GM12891 (cell line): ENCODE data around the gene PRLR.

Experiments used
- DNase-seq: peaks from one replicate; pipeline ENCODE4 v3.0.0; 2011; ENCODE audit warnings: low spot score; ENCODE audit not compliant: insufficient read length
- FAIRE-seq: peaks from 2 replicates; lab custom pipeline; 2011; peaks lifted over from hg19 to GRCh38; lab: Jason Lieb, UNC
- PAX5 ChIP-seq: IDR thresholded peaks from 2 replicates; pipeline ENCODE4 v1.6.1; 2011; ENCODE audit warnings: low read length, moderate library complexity, mild to moderate bottlenecking; ENCODE audit not compliant: insufficient read depth, severe bottlenecking
- POLR2A ChIP-seq: IDR thresholded peaks from 2 replicates; pipeline ENCODE4 v1.6.1; 2011; ENCODE audit warnings: low read depth, low read length, control low read depth
- POLR2AphosphoS5 ChIP-seq: IDR thresholded peaks from 2 replicates; pipeline ENCODE4 v1.6.1; 2011; ENCODE audit warnings: low read depth, low read length, control low read depth
- POU2F2 ChIP-seq: IDR thresholded peaks from 2 replicates; pipeline ENCODE4 v1.6.1; 2011; ENCODE audit warnings: low read depth, mild to moderate bottlenecking, control low read depth, low read length, moderate library complexity
- SPI1 ChIP-seq: IDR thresholded peaks from 2 replicates; pipeline ENCODE4 v1.6.1; 2011; ENCODE audit warnings: low read depth, low read length, control low read depth
- TAF1 ChIP-seq: IDR thresholded peaks from 2 replicates; pipeline ENCODE4 v1.6.1; 2011; ENCODE audit warnings: low read depth, low read length, control low read depth

Gene PRLR

GRCh38 chr5:35133186-35133585 is 97.1 kb downstream of the PRLR start:
- TF ChIP-seq TAF1: no peak
- no peak for TF ChIP-seq POU2F2
- no peak for FAIRE-seq
- no peak for DNase-seq

DNA sequence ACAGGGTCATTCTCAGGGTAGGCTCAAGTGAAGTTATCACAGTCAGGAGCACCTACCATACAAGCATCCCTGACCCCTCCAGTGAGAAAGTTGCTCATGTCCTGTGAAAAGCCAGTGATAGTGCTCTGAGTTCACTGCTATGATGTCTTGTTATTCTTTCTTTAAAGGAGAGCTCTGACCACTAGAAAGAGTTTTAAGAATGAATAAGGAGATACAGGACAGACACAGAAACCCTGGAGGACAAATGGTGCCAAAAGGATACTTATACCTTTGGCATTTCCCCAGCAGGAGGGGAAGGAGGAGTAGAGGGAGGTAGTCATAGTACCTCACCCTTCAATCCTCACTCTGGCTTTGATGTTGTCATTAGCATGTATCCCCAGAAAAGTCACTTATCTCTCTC is 98.6 kb downstream of the PRLR start:
- FAIRE-seq (no peak), DNase-seq (no peak)
- TF ChIP-seq TAF1: no peak
- TF ChIP-seq PAX5: no peak
- TF ChIP-seq POLR2A: no peak
- TF ChIP-seq POU2F2: no peak
- no peak for TF ChIP-seq POLR2AphosphoS5
- no peak for TF ChIP-seq SPI1

GRCh38 chr5:35129921-35130485 is 100.3 kb downstream of the PRLR start:
- TF ChIP-seq POU2F2: no peak
- TF ChIP-seq POLR2A: no peak
- no peak for TF ChIP-seq POLR2AphosphoS5
- no peak for TF ChIP-seq TAF1
- TF ChIP-seq PAX5: no peak
- no peak for TF ChIP-seq SPI1
- DNase-seq: no peak

DNA sequence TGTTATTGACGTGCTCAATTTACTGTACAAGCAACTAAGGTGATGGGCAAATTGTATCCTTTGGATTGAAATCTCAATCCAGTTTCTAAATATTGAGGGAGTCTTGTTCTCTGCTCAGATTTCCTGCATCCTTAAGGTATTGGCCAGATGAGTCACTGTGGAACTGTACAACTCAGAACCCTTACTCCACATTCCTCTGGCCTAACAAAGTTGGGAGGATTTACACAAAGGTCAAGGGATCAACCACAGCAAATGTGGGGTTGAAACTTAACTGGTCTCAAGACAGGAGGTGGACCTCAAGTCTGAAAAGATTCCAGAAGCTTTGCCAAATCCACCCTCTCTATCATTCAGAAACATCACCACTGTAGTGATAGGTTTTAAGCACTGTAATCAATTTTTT is 101.0 kb downstream of the PRLR start:
- FAIRE-seq: no peak
- TF ChIP-seq TAF1: no peak
- TF ChIP-seq POU2F2: no peak
- no peak for TF ChIP-seq POLR2A
- TF ChIP-seq POLR2AphosphoS5: no peak
- no peak for TF ChIP-seq PAX5
- no peak for TF ChIP-seq SPI1
- no peak for DNase-seq

More at GRCh38 chr5:35129921-35130485, 100.3 kb downstream of the PRLR start:
- FAIRE-seq: no peak

GRCh38 chr5:35127006-35127405 is 103.3 kb downstream of the PRLR start:
- FAIRE-seq: no peak
- no peak for TF ChIP-seq POLR2A
- TF ChIP-seq POU2F2: no peak
- TF ChIP-seq PAX5: no peak
- no peak for TF ChIP-seq SPI1
- no peak for TF ChIP-seq TAF1
- no peak for TF ChIP-seq POLR2AphosphoS5
- DNase-seq: no peak

GRCh38 chr5:35125746-35126145 is 104.5 kb downstream of the PRLR start:
- TF ChIP-seq TAF1: no peak
- no peak for TF ChIP-seq SPI1
- TF ChIP-seq POLR2AphosphoS5: no peak
- TF ChIP-seq PAX5: no peak
- no peak for TF ChIP-seq POU2F2
- TF ChIP-seq POLR2A: no peak
- FAIRE-seq (no peak), DNase-seq (no peak)

DNA sequence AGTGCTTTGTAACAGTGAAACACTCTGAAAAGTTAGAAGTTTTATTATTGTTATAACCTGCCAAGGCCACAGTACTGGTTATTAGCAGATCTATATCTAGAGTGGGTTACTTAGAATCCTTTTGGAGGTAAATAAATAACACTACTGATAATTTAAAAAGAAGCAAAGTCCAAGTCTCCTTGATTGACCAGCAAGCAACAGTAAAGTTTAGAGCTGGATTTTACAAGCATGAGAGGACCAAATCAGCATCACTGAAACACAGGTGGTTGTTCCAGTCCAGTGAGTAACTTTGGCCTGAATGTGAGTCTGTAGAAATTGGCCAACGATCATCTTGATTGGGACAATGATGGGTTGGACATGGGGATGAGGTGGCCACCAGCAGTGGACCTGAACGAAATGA is 105.4 kb downstream of the PRLR start:
- TF ChIP-seq TAF1 (no peak), POU2F2 (no peak), POLR2AphosphoS5 (no peak), SPI1 (no peak), POLR2A (no peak), PAX5 (no peak)
- no peak for FAIRE-seq
- DNase-seq: no peak

- TF ChIP-seq POLR2AphosphoS5: no peak
- TF ChIP-seq POLR2A: no peak
- no peak for TF ChIP-seq PAX5
- TF ChIP-seq POU2F2: no peak
- TF ChIP-seq SPI1: no peak
- TF ChIP-seq TAF1: no peak
- FAIRE-seq (no peak), DNase-seq (no peak)
These were observed 107.5 kb downstream of the PRLR start for GRCh38 chr5:35122819-35123218.

GRCh38 chr5:35120715-35121114 is 109.6 kb downstream of the PRLR start:
- TF ChIP-seq POLR2A (no peak), PAX5 (no peak), SPI1 (no peak), POU2F2 (no peak), POLR2AphosphoS5 (no peak), TAF1 (no peak)
- DNase-seq (no peak), FAIRE-seq (no peak)

- FAIRE-seq (no peak), DNase-seq (no peak)
- TF ChIP-seq POU2F2 (no peak), TAF1 (no peak), POLR2A (no peak), POLR2AphosphoS5 (no peak), PAX5 (no peak), SPI1 (peak; percentile 65)
These were observed 112.3 kb downstream of the PRLR start for GRCh38 chr5:35117967-35118366.
